GM11168 (cell line): ENCODE data around the gene THSD4.
"Not testable (repeated sequence)": the region's sequence is repeated elsewhere in the genome, so short reads cannot be mapped to it uniquely, and the experiment has no call there.

Experiments
- in situ Hi-C: fragments of 300-500 bp; cut with MboI; formaldehyde crosslinking; loops from one replicate; pipeline ENCODE4 v1.12.0; 2022; ENCODE audit warnings: low sequenced_read_pairs; ENCODE audit not compliant: unreplicated experiment

THSD4 gene

GRCh38 chr15:71707230-71708050, 592.2 kb downstream of the THSD4 start:
- in situ Hi-C loops = no loop called here

DNA sequence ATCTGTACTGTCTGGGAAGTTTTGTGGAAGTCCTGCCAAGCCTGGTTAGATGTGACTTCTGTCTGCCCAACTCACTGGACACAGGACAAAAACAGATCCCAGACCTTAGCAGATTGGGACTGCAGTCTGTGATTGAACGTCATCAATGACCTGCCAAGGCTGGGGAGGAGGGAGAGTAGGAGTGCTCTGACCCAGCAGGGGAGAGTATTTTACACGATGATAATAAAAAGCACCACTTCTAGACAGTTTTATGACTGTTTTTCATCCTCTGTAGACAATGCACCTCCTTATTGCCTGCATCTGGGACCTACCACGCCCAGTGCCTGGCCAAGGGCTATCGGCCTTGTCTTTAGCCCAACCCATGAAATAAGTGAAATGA, 592.8 kb downstream of the THSD4 start:
- in situ Hi-C loops = no loop called here

DNA sequence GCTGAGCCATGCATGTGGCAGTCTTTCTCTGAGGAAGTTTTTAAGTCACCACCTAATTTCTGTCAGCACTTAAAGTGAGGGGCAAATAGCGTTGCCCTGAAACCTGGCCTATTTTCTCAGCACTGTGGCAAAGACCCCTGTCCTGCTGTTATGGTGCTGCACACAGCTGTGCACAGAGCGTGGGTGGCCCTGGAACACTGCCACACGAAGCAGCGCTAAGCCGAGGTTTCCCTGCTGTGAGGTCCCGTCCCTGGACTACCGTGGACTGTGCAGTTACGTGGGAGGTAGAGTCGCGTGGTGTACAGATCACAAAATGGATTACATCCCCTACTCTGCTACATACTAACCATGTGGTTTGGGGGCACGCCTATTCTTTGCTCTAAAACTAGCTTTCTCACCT, 593.5 kb downstream of the THSD4 start:
- in situ Hi-C loops = no loop called here

- in situ Hi-C loops = no loop called here
Measured at GRCh38 chr15:71709808-71710418, 594.6 kb downstream of the THSD4 start.

DNA sequence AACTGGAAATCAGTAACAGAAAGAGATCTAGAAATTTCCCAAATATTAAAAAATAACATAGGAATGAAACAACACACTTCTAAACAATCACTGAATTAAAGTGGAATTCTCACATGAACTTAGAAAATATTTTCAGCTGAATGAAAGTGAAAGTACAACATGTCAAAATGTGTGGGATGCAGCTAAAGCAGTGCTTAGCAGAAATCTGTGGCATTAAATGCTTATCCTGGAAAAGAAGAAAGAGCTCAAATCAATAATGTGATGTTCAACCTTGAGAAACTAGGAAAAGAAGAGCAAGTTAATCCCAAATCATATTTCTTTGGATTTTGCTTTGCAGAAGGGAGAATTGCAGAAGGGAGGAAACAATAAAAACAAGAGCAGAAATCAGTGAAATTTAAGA, 596.9 kb downstream of the THSD4 start:
- in situ Hi-C loops = no loop called here

- in situ Hi-C loops = no loop called here
Measured at GRCh38 chr15:71713191-71713809, 598.0 kb downstream of the THSD4 start.

GRCh38 chr15:71715914-71716313, 600.6 kb downstream of the THSD4 start:
- in situ Hi-C loops = no loop called here

DNA sequence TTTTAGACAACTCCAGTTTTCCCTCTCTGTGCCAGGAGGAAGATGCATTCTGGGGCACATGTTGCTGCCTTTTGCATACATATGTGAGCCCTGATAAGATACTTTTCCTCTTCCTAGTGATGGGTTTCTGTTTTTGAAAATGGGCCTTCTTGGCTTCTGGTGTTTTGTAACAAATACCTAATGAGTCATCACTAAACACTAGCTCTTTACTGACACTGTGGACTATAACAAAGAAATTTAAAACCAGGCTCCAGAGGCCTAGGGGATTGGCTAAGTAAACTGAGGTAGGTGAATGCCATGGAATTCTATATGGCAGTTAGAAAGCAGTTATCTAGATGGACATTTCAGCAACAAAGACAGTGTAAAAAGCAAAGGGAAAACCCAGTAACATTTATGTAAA, 601.7 kb downstream of the THSD4 start:
- in situ Hi-C loops = no loop called here

- in situ Hi-C loops = no loop called here
Measured at GRCh38 chr15:71718116-71718910, 603.0 kb downstream of the THSD4 start.

- in situ Hi-C loops = no loop called here
Measured at GRCh38 chr15:71723344-71723743, 608.1 kb downstream of the THSD4 start.

- in situ Hi-C loops = not testable (repeated sequence)
Measured at GRCh38 chr15:71725207-71725955, 610.1 kb downstream of the THSD4 start.

- in situ Hi-C loops = no loop called here
Measured at GRCh38 chr15:71728881-71729280, 613.6 kb downstream of the THSD4 start.

- in situ Hi-C loops = no loop called here
Measured at GRCh38 chr15:71729319-71729718, 614.0 kb downstream of the THSD4 start.

DNA sequence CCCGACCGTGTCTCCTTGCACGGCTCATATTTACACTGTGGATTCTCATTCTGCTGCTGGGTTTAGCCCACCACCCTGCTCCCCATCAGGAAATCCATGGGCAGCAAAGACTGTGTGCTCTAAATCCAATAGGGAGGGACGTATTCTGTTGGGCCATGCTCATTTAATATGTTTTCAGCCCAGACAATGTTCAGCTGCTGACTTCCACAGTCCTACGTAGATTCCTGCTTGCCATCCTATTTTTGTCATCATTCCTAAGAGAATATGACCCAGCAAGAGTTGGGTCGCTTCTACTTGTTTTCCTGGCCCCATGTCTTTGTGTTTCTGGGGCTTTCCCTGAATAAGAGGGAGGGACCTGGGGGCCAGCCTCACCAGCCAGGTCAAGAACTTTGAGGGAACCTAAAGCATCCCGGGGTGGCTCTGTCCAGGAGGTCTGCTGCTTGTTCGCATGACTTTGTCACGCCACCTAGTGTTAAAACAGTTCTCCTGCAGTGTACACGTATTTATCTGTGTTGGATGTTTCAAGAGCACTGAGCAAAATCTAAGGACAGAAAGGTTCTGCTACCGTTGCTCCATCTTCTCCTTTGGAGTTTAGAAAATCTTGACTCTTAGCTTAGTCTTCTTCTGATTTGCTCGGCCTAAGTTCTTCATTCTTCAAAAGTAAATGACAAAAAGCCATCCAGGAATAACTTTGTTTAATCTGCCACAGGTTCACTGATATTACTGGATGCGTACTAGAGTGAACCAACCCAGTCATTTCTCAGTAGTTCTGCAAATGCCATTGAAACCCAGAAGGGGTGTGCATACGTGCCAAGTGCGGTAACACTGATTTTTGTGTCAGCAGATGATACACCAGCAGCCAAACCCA, 615.2 kb downstream of the THSD4 start:
- in situ Hi-C loops = loop anchor here (10.0 kb wide), 1 partner anchor 286 kb away; no protein-coding TSS in a partner anchor

DNA sequence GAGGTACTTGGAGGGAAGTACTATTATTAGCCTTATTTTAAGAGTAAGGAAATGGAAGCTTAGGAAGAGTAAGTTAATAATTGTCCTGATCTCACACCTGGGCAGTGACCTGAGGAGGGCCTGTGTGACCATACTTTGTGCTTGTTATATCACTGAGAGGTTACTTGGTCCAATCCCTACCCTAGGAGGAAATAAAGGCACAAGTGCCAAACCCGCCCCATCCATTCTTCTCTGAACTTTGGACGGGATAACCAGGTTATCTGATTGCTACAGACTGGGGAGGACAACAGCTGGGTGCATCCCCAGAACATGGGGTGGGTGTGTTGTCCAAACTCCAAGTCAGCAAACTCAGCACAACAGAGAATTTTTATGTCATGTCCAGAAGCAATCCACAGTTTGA, 617.4 kb downstream of the THSD4 start:
- in situ Hi-C loops = loop anchor here (10.0 kb wide), 1 partner anchor 288 kb away; no protein-coding TSS in a partner anchor

DNA sequence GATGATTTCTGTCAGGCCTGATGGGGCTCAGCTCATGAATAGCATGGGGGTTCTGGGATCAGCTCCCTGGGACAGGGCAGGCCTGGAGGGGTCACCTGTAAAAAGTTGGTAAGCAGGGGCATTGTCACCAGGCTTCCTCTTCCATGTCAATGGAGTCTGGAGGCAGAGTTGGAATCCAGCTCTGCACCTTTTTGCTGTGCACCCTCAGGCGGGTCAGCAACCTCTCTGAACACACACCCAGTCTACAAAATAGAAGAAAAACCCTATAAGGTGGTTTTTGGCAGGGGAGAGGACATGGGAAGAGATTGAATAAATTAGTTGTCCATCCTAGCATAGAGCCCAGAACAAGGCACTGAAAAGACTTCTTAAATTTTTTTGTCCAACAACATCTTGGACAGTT, 617.9 kb downstream of the THSD4 start:
- in situ Hi-C loops = loop anchor here (10.0 kb wide), 1 partner anchor 288 kb away; no protein-coding TSS in a partner anchor

- in situ Hi-C loops = loop anchor here (10.0 kb wide), 1 partner anchor 290 kb away; no protein-coding TSS in a partner anchor
Measured at GRCh38 chr15:71734709-71735384, 619.6 kb downstream of the THSD4 start.

DNA sequence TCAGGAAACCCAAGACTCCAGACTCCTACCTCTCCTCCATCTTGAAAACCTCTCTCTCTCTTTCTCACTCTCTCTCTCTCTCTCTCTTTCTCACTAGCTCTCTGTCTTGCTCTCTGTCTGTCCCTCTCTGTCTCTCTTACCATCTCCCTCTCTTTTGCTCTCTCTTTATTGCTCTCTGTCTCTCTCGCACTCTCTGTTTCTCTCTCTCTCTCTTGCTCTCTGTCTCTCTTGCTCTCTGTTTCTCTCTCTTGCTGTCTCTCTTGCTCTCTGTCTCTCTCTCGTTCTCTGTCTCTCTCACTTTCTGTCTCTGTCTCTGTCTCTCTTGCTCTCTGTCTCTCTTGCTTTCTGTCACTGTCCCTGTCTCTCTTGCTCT, 620.1 kb downstream of the THSD4 start:
- in situ Hi-C loops = loop anchor here (10.0 kb wide), 1 partner anchor 291 kb away; no protein-coding TSS in a partner anchor
